GM11168 (cell line): ENCODE results near the gene MMP24OS.

Experiments used
- in situ Hi-C: fragments of 300-500 bp; cut with MboI; formaldehyde crosslinking; loops from one replicate; pipeline ENCODE4 v1.12.0; 2022; ENCODE audit warnings: low sequenced_read_pairs; ENCODE audit not compliant: unreplicated experiment

The MMP24OS gene

DNA sequence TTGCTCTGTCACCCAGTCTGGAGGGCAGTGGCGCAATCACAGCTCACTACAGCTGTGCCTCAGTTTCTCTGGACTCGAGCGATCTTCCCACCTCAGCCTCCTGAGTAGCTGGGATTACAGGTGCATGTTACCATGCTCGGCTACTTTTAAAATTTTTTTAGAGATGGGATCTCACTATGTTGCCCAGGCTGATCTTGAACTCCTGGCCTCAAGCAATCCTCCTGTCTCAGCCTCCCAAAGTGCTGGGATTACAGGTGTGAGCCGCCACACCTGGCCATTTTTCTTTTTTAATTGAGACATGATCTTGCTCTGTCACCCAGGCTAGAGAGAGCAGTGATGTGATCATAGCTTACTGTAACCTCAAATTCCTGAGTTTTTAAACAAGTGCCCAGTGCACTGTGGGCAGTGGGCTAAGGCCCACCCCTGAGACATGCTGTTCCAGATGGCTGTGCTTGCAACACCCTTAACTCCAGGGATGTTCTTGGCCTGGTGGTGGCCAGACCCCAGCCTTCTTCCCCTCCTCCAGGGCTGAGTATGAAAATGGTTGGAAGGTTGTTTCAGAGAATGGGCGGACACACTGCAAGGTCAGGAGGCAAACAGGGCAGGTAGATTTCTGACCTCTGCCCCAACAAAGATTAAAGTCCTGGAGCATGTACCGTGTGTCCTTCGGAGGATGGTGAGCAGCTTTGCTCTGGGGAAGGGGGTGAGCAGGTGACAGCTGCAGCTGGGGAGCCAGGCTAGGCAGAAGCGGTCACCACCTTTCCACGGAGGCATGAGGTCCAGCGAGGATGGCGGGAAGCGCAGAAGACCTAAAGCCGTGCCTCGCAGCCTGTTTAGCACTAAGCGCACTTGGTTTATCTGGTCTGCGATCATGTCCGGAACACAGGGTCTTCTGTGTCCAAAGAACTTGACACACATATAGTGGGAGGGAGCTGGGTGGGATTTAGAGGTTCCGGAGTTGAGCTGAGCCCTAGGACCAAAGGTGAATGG lies 15.7 kb upstream of the MMP24OS start:
- in situ Hi-C loops, result no loop called here

DNA sequence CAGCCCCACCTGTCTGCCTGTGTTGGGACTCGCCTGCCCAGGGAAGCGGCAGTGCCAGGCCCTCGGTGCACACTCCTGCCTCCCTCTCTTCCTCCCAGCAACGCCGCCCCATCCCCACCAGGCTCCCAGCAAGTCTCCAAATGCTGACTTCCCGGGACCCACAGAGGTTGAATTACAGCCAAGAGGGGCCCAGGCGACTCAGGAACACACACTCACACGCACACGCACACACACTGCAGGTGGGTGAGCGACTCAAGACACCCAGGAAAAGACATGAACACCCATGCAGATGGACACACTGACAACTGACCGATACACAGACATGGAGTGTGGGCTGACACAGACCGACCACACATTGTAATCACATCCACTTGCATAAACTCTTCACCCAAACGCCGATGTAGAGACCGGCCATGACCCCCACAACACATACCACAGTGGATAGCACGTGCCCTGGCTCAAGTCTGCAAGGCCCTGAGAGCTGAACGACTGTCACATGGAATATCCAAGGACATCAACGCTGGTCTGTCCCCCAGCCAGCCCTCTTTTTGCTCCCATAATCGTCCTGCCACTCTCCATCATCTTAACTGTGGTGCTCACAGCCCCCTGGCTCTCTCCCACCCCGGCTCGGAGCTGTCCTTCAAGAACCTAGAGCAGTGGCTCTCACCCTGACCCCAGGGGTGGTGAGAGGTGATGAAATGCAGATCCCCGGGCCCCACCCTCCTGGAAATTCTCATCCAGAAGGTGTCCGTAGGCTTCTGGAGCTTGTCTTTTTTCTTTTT lies 14.8 kb upstream of the MMP24OS start:
- in situ Hi-C loops, result no loop called here

DNA sequence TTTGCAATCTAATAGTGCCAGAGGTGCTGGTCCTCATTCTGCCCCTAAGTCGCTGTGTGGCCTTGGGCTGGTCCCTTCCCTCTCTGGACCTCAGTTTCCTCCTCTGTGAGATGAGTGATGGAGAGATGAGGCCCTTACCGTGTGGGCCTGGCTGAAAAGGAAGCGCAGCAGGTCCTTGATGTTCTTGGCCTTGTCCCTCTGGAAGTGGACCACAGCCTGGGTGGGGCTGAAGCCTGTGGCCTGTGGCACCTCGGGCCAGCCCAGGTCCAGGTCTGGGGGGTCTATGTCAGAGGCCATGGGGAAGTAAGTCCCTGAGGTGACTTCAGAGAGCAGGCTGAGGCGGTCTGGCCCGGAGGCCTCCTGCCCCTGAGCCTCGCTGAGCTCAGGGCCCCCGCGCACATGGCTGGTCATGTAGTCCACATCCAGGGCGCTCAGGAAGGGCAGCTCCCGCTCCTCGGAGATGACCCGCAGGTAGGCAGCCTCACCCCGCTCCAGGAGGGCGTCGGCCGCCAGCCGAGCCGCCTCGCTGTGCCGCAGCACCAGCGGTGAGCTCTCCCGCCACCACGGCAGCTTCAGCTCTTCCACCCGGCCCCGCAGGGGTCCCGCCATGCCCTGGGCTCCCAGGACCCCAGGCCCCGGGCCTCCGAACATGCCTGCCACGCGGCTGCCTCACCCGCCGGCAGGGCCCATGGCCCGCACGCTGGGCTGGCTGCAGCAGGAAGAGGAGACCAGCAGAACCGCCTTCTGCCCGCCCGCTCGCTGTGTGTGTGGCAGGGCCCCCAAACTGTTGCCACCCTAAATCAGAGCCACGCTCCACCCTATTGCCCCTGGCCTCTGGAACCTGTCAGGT lies 14.0 kb upstream of the MMP24OS start, which contains the start of gene FAM83C:
TSS of gene FAM83C (minus strand) at position 772 of the 850 bp plus-strand sequence. CDS start at position 651, 121 bp downstream.
- in situ Hi-C loops, result no loop called here

DNA sequence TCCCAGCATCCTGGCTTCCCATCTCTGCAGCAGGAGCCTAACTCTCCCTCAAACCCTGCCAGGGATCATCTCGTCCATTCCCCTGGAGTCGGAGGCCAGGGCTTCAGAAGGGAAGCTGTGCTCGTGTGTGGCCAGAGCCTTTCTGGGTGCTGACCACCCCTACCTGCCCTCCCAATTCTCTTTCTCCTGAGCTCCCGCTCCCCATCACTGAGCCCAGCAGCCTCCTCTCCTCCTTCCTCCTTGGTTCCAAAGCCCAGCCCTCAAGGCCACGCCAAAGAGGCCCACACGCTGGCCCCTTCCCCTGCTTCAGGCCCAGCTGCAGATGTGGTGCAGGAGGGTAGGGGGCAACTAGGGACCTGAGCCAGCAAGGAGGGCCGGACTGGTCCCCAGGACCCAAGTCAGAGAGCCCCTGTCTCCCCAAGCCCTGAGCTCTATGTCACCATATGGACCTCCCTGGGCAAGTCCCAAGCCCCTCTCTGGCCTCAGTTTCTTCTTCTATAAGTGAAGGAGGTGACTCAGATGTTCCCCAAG lies 13.0 kb upstream of the MMP24OS start:
- in situ Hi-C loops, result no loop called here

DNA sequence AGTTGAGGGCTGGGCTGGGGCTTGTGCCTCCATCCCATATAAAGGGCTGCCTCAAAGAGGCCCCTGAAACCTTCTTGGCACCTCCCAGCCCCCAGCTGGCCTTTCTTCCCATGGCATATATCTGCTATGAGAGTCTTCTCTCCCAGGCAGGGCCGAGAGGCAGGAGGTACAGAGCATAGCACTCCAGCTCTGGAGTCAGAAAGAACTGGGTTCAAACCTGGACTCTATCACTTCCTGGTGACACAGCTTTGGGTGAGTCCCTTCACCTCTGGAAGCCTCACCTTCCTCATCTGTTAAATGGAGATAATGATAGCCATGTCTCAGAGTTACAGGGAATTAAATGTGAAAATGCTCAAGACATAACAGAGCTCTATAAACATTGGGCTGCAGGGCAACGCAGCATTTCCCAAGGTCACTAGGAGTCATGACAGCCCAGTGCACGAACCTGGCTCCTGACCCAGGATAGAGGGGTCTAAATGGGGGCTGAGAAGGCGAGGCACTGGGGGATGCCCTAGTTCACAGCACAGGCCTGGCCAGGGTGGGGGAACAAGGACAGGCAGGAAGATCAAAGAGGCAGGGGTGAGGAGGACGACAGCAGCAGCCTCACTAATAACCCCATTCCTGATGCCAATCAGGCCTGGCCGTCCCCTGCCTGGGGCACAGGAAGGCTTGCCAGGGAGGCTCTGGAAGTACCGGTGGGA lies 12.4 kb upstream of the MMP24OS start:
- in situ Hi-C loops, result no loop called here

DNA sequence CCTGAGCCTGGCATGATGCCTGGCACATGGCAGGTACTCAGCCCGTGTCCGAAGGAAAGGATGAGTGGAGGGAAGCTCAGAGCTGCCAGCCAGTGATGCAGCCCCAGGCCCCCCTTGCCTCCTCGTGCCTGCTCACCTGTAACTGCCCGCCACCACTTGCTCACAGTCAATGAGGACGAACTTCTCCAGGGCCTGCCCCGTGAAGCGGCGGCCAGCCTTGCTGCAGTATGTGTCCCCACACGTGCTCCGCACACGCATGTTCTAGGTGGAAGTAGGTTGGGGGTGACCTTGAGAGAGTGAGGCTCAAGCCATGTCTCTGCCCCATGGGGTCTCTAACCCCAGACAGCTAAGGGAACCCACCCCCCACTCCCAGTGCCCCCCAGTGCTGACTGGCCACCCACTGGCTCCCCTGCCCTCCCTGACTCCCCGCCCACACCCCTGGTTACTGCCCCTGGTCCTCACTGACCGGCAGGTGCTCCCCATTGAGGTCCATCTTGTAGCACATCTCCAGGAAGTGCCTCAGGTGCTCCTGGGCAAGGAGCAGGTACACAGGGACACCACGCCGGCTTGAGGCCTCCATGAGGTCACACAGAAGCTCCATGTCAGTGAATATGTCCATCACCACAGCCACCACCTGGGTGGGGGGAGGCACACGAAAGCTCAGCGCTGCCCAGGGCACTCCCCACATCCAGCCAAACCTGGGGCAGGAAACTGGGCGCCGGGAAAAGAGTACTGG lies 10.6 kb upstream of the MMP24OS start:
- in situ Hi-C loops, result no loop called here

DNA sequence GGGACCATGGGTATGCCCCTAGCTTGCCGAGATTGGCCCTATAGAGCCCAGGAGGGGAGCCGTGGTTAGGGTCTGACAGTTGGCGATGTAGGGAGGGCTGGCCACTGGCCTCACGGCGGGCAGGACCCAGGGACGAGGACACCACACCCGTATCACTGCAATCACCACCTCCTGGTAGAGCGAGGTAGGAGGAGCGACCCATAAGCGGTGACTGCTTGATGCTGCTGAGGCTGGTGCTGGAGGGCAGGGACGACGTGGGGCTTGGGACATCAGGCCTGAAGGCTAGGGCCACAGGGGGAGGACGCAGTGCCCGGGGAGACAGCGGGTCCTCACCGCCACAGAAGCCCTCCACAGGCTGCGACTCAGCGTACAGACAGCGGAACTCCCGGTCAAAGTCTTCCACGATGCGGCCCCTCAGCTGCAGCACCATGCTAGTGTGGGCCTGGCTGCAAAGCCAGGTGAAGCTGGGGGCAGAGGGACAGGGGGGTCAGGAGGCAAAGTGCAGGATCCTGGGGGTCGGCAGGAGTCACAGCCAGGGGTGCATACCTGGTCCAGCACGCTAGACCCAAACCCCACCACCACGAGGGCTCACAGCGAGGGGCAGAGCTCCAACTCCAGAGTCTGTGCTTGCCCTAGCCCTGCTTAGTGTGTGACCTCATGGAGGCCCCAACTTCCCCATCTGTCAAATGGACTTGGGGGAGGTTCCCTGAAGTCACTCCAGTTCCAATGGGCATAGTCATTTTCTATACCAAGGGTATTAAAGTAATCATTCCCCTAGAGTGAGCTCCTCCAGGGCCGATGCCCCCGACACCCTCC lies 9.8 kb upstream of the MMP24OS start:
- in situ Hi-C loops, result no loop called here

DNA sequence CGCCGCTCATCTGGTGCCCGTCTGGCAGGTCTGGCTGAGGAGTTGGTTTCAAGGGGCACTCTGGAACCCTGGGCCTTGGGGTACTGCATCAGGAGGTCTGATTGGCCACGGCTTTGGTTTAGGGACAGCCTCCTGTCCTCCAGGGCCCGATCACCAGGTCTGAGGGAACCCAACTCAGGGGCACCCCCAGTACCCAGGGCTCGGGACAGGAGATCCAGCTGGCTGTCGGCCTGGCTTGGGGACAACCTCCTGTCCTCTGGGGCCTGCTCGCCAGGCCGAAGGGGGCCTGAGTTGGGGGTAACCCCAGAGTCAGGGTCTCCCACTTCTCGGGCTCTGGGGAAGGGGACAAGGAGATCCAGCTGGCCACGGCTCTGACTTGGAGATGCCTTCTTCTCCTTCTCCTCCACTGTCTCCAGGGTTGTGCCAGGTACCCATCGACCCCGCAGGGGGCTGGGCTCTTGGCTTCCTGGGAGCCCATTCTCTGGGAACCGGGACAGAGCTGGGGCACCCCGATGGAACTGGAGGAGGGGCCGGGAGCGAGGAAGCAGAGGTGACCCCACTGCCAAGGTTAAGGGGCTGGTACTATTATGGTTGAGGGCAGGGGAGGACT lies 9.1 kb upstream of the MMP24OS start:
- in situ Hi-C loops, result no loop called here

DNA sequence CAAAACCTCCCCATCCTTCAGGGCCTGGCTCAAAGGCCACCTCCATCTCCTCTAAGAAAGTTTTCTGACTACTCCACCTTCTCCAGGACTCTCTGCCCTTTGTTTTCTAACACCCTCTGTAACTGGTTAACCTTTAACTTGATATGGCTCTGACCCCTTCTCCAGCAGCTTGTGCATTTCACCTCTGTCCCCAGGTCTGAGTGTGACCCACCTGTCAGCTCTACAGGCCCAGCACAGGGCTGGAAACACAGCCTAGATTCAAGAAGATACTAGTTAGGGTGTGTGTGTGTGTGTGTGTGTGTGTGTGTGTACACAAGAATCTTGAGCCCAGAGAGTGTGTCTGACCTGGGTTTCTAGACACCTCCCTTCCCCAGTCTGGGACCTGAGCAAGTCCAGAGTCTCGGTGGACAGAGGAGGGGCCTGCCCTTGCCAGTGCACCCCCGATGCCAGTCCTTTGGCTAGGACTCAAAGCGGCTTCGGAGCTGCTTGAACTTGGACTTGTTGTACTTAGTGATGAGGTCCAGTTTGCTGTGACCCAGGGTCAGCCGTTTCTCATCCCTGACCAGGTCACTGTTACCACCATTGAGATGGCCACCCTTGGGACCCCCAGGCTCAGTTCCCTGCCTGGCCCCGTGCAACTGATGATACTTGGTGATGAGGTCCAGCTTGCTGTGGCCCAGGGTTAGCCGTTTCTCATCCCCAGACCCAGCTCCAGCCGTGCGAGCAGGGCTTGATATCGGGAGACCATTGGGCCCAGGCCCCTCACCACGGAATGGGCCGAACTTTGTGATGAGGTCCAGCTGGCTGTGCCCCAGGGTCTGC lies 8.4 kb upstream of the MMP24OS start:
- in situ Hi-C loops, result no loop called here

DNA sequence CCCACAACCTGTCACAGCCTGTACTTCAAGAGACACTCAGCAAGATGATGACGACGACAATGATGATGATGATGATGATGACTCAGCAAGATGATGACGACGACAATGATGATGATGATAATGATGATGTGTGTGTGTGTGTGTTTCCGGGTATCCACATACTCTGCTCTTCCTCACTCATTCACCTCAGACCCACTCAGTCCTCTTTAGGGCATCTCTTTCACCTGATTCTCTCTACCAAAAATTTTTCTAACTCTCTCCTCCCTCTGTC lies 7.8 kb upstream of the MMP24OS start:
- in situ Hi-C loops, result no loop called here

DNA sequence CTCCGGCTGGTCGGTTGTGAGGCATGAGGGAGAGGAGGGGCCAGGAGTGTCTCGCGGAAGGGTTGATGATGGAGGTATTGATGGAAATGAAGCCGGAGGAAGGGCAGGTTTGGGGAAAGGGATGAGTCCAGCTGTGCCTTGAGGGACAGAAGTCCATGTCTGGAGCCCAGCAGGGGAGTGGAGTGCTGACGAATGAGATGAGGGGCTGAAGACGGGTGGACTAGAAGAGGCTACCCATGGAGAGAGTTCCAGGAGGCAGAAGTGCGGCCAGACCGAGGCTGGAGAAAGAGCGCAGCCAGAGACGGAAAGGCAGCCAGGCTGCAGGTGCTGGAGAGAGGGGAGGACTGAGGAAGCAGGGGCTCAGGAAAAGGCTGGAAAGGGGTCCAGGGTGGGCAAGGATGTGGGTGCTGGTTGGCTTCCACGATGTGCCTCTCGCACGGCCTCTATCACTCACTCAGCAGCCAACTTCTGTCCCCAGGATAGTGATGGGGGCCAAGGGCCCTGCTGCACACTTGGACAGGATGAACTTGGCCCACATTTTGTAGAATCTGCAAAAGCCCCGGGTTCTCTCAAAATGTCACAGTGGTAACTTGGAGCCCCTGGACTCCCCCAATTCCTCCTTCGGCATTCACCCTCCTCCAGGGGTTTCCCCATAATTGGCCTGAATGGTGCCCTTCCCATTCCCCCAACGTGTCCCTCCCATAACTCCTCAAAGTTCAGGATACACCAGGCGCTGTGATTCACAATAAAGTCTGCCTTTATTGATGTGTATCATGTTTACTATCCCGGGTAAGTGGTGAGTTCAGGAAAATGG lies 7.3 kb upstream of the MMP24OS start:
- in situ Hi-C loops, result no loop called here

DNA sequence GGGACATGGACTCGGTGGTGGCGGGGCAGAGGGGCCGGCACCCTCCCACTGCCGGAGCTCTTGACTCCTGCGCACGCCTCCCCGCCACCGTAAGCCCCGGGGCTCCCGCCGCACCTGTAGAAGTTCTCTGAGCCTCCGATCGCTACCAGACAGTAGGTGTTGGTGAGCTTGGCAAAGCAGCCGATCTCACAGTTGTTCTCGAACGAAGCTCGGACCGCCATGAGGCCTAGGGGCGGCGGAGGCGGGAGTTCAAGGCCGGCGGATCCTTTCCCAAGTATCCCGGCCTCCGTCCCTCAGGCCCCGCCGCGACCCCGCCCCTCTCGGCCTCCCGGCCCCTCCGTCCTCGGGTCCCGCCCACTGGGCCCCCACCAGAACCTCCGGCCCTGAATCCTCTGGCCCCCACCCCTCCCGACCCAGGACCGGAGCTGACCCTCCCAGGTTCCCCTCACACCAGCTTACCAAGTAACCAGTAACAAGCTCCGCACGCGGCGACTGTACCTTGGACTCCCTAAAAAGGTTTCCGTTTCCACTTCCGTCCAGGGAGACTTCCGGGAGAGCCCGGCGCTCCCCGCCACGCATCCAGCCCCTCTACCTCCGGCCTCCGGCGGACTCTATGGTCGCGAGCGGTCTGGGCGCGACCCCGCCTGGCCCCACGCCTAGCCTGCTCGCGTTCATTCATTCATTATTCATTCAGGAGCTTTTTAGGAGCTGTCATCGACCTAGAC lies 6.5 kb upstream of the MMP24OS start, which contains the start of gene EIF6:
TSS of gene EIF6 (minus strand) at position 506 of the 725 bp plus-strand sequence. CDS start at position 221, 285 bp downstream.
- in situ Hi-C loops, result no loop called here

DNA sequence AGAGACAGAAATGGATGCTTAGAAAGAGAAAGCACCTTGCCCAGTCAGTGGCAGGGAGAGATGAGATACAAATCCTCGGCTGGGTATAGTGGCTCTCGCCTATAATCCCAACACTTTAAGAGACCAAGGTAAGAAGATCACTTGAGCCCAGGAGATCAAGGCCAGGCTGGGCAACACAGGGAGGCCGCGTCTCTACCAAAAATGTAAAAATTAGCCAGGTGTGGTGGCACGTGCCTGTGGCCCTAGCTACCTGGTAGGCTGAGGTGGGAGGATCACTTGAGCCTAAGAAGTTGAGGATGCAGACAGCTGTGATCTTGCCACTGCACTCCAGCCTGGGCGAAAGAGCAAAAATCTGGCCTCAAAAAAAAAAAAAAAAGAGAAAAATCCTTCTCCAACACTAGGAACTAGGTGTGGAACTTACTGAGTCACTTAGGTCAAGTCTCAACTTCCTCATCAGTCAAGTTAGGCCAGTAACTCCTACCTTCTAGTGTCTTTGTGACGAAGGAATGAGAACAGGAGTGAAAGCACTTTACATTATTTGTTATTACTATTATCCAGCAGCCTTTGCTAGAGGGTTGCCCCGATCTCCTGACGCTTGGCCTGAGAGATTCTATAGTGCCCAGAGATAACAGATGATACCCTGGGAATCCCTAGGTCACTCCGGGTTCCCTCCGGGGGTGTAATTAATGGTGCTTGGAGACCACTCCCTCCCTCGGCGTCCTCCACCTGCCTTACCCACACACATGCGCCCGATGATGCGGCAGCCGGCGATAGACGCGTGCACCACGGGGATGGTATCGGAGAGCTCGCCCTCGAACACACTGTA lies 5.7 kb upstream of the MMP24OS start:
- in situ Hi-C loops, result no loop called here

DNA sequence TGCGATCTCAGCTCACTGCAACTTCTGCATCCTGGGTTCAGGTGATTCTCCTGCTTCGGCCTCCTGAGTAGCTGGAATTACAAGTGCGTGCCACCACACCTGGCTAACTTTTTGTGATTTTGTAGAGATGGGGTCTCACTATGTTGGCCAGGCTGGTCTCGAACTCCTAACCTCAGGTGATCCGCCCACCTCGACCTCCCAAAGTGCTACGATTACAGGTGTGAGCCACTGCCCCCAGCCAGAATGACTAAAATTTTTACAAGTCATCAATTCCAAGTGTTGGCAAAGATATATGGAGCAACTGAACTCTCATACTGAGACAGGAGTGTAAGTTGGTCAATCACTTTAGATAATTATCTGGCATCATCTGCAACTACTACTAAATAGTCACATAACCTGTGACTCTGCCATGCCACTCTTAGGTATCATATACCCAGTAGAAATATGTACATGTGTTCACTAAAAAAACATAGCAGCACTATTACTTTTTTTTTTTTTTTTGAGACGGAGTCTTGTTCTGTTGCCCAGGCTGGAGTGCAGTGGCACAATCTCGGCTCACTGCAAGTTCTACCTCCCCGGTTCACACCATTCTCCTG lies 3.7 kb upstream of the MMP24OS start:
- in situ Hi-C loops, result no loop called here
